Camera-type eye (tissue), 1 donor: Measurements from ENCODE around the gene RGR. TPM values are rescaled to one million over a fixed set of nuclear protein-coding genes. Genes with fewer than 3 reads are reported as not detected.

Experiments
- total RNA-seq: library from RNA; depleted of rRNA; stranded (reverse); fragments of >200 nt; gene quantifications from one replicate; pipeline ENCODE4 v1.2.3, GENCODE V29; 2014

RGR gene, protein sequence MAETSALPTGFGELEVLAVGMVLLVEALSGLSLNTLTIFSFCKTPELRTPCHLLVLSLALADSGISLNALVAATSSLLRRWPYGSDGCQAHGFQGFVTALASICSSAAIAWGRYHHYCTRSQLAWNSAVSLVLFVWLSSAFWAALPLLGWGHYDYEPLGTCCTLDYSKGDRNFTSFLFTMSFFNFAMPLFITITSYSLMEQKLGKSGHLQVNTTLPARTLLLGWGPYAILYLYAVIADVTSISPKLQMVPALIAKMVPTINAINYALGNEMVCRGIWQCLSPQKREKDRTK
- total RNA-seq: 38.2 TPM

GRCh38 chr10:84244651-84245270, at the start of gene RGR:
Gene RGR (plus strand): TSS chr10:84245053. CDS start chr10:84245091, 38 bp downstream.

GRCh38 chr10:84225427-84226173, 19.3 kb upstream of the RGR start, which contains the start of gene LRIT2:
Gene LRIT2 (minus strand): TSS chr10:84225544. CDS start chr10:84225520, 24 bp downstream.

GRCh38 chr10:84241185-84241790, 3.6 kb upstream of the RGR start, which contains the start of gene LRIT1:
Gene LRIT1 (minus strand): TSS chr10:84241546. CDS start chr10:84241439, 107 bp downstream.

Other genes starting within 250 kb of the RGR start
- 125 TPM for gene GHITM, start 105.5 kb upstream of the RGR start, total RNA-seq
- gene GPR15LG, start 71.3 kb upstream of the RGR start, total RNA-seq: not detected
- gene CDHR1, start 50.5 kb upstream of the RGR start, total RNA-seq: 150 TPM
- 4.0 TPM for gene LRIT2, start 19.5 kb upstream of the RGR start, total RNA-seq
- 51.8 TPM for gene LRIT1, start 3.5 kb upstream of the RGR start, total RNA-seq
- gene CCSER2, start 83.5 kb downstream of the RGR start, total RNA-seq: 96.6 TPM